ENCODE data around the gene PATJ.
"Not testable (repeated sequence)": the region's sequence is repeated elsewhere in the genome, so short reads cannot be mapped to it uniquely, and the experiment has no call there.

The PATJ gene

DNA sequence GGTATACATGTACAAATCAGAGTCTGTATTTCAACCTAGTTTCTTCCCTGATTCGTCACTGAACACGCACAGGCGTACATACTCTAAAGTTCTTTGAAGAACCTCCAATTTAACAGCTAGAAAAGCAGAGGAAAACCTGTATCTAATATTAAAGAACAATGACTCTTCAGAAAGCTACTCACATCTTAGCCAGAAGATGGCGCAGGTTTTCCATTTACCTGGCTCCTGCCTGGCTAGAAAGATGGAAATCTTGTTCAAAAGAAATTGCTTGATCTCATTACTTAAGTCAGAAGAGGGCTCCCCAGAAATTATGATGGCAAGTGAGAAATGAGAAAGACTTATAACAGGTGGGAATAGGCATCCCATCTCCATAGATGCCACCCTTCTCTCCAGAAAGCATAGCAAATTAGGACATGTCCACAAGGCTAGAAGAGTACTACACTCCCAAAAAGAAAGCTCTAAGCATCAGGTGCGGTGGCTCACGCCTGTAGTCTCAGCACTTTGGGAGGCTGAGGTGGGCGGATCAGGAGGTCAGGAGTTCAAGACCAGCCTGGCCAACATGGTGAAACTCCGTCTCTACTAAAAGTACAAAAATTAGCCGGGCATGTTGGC is 433.4 kb downstream of the PATJ start:
- peak; percentile 50 for DNase-seq (ENCODE audit: low read depth, low spot score)

DNA sequence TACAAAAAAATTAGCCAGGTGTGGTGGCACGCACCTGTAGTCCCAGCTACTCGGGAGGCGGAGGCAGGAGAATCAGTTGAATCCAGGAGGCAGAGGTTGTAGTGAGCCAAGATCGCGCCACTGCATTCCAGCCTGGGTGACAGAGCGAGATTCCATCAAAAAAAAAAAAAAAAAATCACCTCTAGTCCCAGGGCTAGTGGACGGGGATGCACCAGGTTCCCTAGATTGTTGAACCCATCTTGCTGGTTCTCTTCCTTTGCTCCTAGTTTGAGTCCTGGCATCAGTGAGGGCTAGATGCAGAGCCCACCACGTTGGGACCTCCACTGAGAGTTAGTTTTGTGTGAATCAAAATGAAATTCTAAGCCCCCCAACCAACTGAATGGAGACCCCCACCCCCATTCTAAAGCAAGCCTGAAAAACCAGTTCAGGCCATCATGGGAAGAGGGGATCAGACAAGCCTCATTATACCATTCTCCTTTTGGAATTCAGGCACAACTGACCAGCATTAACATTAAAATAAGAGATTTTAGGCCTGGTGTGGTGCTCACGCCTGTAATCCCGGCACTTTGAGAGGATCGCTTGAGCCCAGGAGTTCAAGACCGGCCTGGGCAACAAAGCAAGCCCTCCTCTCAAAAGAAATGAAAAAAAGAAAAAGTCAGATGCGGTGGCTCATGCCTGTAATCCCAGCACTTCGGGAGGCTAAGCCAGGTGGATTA is 434.5 kb downstream of the PATJ start:
- DNase-seq (ENCODE audit: low read depth, low spot score), result peak; percentile 50

DNA sequence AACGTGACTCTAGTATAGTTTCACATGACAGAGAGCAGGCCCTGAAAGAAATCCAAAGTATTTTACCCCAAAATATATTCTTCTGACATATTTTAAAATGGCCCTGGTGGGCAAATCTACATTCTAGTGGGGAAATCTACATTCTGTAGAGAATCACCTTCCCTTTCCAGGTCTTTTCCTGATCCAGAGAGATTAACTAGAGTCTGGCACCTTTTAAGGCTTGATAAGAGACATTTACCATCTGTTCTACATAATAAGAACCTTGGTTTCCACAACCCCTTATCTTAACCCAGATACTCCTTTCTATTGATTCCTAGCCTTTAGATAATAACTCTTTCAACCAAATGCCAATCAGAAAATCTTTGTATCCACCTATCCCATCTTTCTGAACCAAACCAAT is 435.3 kb downstream of the PATJ start:
- no peak for DNase-seq (ENCODE audit: low read depth, low spot score)

DNA sequence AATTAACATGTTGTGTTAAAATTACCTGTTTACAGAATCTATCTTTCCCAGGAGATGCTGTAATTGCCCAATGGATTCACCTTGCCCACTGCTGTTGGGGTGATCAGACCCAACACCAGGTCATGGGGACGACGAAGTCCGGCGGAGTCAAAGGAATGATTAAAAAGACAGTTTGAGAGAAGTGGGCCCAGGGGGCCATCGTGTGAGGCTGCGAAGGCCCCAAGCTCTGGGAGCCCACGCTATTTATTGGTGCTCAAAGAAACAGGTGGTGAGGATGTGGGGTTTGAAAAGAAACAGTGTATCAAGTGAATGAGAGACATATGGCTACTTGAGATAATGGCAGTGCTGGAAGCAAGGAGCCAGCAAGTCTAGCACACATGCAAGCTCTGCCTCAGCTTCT is 436.1 kb downstream of the PATJ start:
- no peak for DNase-seq (ENCODE audit: low read depth, low spot score)

DNA sequence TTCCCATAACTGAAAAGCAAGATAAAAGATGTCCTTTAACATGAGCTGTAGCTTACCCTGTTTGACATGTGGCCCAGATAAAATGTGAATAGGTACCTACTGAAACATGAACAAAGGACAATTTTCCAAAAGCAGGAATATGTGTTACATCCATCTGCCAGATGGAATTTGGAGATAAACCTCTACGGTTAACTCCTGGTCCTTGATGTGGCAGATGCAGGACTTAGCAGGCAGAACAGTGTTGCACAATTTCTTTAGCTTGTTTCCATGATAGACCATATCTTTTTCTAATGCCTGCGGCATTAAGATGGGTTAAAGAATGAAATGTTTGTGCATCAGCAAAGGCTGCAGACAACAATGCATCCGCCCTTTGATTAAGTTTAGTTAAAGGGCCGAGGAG is 437.8 kb downstream of the PATJ start:
- DNase-seq (ENCODE audit: low read depth, low spot score), result not testable (repeated sequence)

DNA sequence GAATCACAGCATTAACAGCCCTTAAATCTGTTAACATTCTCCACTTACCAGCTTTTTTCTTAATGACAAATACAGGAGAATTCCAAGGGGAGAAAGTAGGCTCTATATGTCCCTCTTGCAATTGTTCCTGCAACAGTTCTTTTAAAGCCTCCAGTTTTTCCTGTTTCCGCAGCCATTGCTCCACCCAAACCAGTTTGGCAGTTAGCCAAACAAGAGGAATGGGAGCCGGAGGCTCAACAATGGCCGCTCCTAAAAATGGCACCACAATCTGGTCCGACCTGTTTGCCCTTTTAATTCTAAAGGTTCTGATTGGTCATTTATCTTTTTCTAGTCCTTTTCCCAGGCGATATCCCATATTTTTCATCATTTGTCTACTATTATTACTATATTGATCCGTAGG is 438.4 kb downstream of the PATJ start:
- DNase-seq (ENCODE audit: low read depth, low spot score), result peak; percentile 88

DNA sequence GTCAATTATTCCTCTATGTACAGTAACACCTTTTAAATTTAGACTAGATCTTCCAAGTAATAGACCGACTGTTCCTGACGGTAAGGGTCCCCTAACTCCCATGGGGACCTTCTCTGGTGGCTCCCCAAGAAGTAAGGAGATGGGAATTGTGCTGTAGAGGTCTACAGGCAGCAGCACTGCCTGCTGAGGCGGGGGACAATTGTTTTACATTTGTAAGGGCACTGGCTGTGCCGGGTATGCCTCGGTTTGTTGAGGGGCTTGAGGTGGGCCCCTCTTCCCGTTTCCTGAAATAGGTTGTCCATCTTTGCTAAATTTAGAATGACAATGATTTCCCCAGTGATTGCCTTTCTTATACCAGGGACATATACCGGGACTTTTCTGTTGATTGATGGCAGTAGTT is 439.3 kb downstream of the PATJ start:
- DNase-seq (ENCODE audit: low read depth, low spot score), result no peak

DNA sequence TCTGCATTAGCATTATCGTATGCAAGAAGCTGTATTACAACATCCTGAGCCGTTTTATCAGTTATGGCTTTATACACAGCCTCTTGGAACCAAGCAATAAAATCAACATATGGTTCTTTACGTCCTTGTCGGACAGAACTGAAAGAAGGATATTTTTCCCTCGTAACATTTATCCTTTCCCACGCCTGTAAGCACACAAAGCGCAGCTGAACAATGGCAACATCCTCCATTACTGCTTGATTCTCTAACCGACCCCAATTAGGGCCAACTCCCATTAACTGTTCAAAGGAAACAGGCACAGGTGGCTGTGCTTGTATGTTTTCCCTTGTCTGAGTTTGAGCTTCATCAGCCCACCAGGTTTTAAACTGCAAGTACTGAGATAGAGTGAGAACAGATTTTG is 439.9 kb downstream of the PATJ start:
- not testable (repeated sequence) for DNase-seq (ENCODE audit: low read depth, low spot score)

DNA sequence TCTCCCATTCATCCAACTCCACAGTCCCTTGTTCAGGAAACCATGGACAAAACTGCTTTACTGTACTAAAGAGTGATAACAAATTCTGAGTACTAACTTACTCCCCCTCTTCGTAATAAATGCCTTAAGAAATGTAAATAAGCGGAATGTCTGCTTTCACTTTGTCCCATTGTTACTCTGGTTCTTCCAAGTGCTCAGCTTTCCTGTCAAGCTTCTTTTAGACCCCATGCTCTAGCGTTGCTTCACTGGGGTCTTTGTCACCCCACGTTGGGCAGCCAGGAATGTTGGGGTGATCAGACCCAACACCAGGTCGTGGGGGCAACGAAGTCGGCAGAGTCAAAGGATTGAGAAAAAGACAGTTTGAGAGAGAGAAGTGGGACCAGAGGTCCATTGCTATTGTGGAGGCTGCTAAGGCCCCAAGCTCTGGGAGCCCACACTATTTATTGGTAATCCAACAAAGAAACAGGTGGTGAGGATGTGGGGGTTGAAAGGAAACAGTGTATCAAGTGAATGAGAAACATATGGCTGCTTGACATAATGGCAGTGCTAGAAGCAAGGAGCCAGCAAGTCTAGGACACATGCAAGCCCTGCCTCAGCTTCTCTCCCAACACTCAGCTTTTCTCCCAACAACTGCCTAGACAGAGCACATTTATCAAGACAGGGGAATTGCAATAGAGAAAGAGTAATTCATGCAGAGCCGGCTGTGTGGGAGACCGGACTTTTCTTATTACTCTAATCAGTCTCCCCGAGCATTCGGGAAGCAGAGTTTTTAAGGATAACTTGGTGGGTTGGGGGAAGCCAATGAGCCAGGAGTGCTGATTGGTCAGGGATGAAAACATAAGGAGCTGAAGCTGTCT is 441.1 kb downstream of the PATJ start:
- not testable (repeated sequence) for DNase-seq (ENCODE audit: low read depth, low spot score)

DNA sequence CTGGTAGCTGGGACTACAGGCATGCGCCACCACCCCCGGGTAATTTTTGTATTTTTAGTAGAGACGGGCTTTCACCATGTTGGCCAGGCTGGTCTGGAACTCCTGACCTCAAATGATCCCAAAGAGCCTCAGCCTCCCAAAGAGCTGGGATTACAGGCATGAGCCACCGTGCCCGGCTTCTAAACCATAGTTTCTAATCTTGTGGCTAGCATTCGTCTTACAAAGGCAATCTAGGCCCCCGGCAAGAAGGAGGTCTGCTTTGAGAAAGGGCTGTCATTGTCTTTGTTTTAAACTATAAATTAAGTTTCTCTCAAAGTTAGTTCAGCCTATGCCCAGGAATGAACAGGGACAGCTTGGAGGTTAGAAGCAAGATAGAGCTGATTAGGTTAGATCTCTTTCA is 442.1 kb downstream of the PATJ start:
- no peak for DNase-seq (ENCODE audit: low read depth, low spot score)

DNA sequence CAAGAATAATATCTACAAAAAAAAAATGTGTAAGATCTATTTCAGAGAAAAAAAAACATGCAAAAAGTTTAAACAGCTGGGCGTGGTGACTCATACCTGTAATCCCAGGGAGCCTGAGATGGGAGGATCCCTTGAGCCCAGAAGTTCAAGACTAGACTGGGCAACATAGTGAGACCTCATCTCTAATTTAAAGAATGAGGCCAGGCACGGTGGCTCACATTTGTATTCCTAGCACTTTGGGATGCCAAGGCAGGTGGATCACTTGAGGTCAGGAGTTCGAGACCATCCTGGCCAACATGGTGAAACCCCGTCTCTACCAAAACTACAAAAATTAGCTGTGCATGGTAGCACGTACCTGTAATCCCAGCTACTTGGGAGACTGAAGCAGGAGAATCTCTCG is 443.0 kb downstream of the PATJ start:
- DNase-seq (ENCODE audit: low read depth, low spot score), result not testable (repeated sequence)

DNA sequence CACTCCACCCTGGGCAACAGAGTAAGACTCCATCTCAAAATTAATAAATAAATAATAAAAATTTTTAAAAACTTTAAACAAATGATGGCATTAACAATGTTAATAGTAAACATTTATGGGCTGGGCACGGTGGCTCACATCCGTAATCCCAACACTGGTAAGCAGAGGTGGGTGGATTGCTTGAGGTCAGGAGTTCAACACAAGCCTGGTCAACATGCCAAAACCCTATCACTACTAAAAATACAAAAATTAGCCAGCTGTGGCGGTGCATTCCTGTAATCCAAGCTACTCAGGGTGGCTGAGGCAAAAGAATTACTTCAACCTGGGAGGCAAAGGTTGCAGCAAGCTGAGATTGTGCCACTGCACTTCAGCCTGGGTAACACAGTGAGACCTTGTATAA is 443.4 kb downstream of the PATJ start:
- DNase-seq (ENCODE audit: low read depth, low spot score), result no peak

DNA sequence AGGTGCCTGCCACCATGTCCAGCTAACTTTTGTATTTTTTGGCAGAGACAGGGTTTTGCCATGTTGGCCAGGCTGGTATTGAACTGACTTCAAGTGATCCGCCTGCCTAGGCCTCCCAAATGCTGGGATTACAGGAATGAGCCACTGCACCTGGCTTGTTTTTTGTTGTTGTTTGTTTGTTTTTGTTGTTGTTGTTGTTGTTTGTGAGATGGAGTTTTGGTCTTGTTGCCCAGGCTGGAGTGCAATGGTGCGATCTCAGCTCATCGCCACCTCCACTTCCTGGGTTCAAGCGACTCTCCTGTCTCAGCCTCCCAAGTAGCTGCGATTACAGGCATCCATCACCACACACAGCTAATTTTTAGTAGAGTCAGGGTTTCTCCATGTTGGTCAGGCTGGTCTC is 445.3 kb downstream of the PATJ start:
- DNase-seq (ENCODE audit: low read depth, low spot score), result no peak

DNA sequence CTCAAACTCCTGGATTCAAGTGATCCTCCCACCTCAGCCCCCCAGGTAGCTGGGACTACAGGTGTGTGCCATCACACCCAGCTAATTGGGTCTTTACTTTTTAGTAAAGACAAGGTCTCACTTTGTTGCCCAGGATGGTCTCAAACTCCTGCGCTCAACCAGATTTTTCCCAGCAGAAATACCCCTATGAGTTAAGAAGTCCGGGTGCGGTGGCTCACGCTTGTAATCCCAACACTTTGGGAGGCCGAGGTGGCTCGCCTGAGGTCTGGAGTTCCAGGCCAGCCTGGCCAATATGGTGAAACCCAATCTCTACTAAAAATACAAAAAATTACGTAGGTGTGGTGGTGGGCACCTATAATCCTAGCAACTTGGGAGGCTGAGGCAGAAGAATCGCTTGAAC is 445.8 kb downstream of the PATJ start:
- DNase-seq (ENCODE audit: low read depth, low spot score), result no peak

DNA sequence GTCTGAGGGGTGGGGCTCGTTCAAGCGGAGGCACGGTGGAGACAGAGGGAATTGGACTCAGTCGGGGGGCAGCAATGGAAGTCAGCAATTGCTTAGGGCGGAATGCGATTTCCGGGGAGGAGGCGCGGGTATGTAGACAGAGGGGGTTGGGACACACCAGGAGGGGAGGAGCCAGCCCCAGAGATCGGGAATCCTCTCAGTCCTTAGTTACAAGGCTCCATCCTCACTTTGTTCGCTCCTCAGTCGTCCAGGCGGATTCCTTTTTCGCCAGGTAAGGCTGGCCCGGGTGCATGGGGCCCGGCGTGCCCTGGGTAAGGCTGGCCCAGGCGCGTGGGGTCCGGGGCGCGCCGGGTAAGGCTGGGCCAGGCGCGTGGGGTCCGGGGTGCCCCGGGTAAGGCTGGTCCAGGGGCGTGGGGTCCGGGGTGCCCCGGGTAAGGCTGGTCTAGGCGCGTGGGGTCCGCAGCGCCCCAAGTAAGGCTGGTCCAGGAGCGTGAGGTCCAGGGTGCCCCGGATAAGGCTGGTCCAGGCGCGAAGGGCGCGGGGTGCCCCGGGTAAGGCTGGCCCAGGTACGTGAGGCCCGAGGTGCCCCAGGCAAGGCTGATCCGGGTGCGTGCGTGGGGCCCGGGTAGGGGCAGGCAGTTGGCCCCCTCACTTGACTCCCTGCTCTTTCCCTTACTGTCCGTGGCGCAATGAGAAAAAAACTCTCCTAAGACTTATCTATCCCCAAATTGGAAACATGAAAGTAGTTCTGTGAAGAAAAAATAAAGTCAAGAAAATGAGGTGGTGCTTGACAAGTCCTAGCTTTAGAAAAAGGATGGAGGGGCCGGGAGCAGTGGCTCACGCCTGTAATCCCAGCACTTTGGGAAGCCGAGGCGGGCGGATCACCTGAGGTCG is 452.6 kb downstream of the PATJ start, which contains the start of gene L1TD1:
Gene L1TD1, plus strand, starts transcription at position 199 of the 894 bp plus-strand sequence. CDS start 11,780 bp downstream, outside the sequence.
- peak; percentile 94 for DNase-seq (ENCODE audit: low read depth, low spot score)

DNA sequence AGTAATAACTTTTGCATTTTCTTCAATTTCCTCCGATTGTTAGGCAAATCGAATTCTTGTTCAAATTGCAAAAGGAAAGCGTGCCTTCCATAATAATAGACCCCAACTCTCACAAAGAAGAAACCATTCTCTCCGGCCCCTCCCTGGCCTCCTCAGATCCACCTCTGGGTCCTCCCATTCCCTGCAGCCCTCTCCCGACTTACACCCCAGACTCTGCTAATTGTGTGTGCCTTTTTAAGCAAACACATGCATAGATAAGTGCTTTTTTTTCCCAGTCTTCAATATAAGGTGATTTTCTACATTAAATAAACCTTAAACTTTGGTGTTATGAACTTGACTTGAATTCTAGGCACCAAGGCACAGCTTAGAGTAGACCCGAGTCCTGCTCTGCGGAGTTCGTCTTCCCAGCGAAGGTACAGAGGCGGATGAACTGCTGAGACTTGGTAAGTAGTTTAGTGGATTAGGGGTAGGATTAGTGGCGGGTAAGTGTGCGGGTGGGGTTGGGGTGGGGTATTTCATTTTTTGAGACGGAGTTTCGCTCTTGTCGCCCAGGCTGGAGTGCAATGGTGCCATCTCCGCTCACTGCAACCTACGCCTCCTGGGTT is 453.9 kb downstream of the PATJ start:
- DNase-seq (ENCODE audit: low read depth, low spot score), result no peak

DNA sequence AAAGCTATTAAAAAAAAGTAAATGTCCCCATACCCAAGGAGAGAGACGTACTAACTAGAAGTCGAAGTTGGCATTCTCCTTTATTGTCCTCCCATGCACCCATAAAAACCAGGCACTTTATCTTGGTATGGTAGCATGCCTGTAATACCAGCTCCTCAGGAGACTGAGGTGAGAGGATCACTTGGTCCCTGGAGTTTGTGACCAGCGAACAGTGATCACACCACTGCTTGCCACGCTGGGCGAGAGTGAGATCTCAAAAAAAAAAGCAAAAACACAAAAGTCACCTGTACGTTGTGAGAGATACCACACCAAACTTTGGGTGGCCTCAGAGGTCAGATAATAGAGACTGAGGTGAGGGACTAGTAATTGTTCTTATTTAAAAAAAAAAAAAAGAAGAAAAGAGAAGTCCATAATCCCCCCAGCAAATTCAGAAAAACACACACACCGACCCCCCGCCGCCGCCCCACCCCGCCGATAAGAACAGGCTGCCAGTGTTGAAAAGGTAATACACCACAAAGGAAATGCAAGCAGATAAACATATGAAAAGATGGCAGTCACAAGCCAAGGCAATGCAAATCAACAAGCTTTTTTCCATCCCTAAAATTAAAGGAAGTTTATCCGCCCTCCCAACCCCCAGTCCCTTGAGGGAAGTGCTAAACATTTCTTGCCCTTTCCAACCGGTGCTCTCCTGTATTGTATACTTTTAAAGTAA is 455.9 kb downstream of the PATJ start:
- DNase-seq (ENCODE audit: low read depth, low spot score), result peak; percentile 63

DNA sequence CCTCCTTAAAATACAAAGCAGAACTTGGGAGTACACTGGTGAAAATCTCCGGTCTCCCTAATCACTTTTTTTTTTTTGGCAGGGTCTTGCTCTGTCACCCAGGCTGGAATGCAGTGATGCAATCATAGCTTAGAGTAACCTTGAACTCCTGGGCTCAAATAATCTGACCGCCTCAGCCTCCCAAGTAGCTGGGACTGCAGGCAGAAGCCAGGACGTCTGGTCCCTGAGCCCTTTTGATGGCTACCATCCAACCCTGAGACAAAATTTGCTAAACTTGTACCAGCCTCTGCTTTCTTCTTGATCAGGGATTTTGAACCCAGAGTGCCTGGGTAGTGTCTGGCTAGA is 456.5 kb downstream of the PATJ start:
- DNase-seq (ENCODE audit: low read depth, low spot score), result peak; percentile 67

DNA sequence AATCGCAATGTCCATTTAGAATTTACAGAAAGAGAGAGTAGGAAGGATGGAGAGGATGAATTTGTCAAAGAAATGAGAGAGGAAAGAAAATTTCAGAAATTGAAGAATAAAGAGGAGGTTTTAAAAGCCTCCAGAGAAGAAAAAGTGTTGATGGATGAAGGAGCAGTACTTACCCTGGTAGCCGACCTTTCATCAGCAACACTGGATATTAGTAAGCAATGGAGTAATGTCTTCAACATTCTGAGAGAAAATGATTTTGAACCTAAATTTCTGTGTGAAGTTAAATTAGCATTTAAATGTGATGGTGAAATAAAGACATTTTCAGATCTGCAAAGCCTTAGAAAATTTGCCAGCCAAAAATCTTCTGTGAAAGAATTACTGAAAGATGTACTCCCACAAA is 464.9 kb downstream of the PATJ start:
- DNase-seq (ENCODE audit: low read depth, low spot score), result no peak

DNA sequence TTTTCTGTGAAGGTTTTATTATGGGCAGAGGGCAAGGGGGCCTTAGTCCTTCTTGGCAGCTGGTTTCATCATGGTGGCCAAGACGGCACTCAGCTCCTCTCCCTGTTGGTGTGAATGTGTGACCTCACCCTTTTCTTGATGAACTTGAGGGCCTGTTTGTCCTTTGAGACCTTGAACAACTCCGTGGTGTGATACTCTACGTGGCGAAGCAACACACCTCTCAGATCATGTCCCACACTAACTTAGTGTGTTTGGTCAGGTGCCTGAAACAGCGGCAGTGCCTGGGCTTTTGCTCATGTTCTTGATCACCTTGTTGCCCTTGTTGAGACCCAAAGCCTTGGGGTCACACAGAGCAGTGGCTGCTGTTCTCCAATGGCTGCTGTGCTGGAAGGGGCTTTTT is 465.8 kb downstream of the PATJ start:
- no peak for DNase-seq (ENCODE audit: low read depth, low spot score)

DNA sequence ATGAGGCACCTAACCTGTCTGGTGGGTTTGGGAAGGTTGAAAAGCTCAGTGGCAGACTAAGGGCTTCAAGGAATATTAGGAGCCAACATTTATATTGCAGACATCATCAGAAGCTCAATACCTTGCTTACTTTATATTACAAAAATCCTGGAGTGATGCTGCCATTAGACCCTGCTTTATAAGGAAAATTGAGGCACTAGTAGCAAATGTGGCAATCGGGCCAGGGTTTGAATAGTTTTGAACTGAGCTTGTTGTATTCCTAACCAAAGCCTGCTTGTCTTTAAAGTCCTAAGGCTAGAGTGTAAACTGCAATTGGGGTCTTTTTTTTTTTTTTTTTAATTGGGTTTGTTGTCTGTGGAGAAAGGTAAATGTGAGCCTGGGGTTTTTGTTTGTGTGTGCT is 466.7 kb downstream of the PATJ start:
- no peak for DNase-seq (ENCODE audit: low read depth, low spot score)
